ENCODE measurements around the gene SEMA6A.
"Not testable (repeated sequence)": the region's sequence is repeated elsewhere in the genome, so short reads cannot be mapped to it uniquely, and the experiment has no call there.

Gene SEMA6A

DNA sequence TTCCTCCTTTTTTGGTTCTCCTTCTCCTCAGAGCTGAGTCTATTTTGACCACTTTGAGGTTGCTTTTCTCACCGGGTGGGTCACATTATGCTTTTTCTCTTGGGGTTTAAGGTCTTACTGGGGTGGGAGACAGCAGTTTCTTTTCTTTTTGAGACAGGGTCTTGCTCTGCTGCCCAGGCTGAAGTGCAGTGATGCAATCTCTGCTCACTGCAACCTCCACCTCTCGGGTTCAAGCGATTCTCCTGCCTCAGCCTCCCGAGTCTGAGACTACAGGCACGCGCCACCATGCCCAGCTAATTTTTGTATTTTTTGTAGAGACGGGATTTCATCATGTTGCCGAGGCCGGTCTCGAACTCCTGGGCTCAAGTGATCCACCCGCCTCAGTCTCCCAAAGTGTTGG is 51.4 kb downstream of the SEMA6A start:
- DNase-seq (ENCODE audit: low read depth in 2 of 2), result not testable (repeated sequence)

DNA sequence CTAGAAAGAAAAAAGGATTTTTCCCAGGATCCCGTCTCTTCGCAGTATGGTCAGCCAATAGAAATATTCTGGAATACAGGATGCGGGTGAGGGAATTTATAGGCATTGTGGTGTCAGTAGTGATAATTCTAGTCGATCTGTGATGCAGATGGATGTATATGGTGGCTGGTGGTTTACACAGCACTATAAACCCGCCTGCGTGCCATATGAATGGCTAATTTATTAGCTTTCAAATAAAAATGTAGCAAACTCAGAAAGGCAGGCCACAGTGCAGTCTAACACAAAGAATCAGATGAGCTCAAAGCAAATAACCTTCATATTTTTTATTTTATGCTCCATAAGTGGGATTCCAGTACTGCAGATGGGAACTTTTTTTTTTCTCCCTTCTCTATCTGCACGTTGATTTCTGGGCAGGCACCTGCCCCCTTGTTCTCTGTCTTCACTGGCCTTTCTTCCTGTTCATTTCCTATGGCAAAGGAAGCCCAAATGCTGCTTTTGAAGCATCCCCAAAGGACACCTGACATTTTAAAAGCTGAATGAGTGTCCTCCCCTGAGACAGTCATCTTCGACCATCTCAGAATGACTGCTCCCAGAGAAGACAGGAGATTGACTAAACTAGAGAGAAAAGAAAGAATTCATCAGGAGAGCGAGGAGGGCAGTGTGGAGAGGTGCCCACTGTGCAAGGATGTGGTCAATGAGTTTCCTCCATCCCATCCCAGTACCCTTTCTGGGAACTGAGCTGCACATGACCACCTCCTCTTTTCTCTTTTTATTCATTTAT is 52.1 kb downstream of the SEMA6A start:
- DNase-seq (ENCODE audit: low read depth in 2 of 2), result no peak

DNA sequence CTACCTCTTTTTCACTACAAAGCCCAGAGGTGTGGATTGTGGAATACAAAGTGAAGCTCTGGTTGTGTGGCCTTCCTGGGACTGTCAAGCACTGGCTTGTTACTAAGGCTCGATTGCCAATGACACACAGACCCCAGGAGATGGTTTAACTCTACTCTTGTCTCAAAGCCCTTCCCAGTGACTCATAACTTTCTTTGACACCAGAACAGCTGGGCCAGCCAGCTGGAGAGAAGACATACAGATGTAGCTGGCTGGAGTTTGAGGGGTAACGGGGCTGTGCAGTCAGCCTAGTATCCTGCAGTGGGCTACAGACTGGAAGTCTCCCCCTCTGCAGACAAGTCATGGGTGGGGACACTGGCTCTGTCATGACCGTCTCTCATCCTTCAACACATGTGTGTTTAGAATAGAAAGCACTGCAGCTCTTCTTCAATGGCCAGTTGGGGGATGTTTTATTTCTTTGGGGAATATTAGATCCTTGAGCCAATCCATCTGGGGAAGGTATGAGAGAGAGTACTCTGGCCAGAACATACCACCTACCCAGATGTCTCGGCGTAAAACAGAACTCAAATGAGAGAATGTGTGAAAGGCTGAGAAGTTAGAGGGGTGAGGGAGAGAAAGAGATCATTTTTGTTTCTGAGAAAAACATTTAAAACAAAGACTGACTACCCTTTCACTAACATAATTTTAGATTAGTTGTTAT is 53.3 kb downstream of the SEMA6A start:
- no peak for DNase-seq (ENCODE audit: low read depth in 2 of 2)

DNA sequence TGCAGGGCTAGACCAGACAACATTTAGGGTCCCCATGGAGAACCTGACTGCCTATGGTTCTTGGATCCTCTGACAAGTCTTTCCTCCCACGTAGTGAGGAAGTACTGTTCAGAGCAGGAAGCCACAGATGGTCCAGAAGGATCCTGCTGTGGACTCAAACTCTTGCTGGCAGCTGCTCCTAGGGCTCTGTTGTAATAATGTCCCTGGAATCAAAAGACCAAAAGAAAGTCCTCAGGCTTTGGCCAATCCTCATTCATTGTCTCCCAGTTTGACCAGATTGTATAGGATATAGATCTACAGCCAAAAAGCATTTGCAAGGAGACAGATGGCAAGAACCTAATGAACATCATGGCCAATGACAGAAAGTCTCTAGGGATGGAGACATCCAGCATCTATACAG is 53.9 kb downstream of the SEMA6A start:
- no peak for DNase-seq (ENCODE audit: low read depth in 2 of 2)

DNA sequence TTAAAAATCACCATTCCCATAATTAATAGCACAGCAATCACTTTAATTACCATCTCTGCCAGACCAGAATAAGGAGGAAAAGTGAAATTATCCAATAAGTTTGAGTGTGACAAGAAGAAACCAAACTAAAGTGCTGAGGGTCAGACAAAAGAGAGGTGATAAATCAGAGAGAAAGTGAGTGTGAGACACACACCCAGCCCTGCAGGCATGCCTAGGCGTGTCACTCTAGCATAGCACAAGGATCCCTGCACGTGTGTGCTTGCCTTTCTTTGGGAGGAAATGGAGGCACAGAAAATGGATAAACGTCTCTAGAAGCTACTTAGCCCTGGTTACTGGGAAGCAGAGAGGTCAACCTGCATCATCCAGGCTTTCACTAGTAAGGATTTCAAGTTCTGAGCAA is 56.2 kb downstream of the SEMA6A start:
- no peak for DNase-seq (ENCODE audit: low read depth in 2 of 2)

DNA sequence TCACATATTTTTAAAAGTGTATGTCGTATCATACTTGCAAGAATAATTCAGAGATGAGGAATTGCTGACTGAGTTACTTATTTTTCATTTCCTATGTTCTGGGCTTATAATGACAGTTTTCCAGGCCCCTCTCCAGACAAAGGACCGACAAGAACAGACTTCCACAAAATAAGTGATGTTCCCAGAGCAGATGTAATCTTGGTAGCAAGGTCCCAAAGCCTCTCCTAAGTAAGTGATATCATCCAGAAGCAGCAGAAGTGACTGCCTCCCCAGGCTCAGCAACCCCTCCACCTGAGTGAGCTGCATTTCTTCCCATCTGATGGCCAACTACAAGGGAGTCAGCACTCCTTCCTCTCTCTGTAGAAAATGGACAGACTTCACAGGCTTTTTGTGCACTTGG is 57.1 kb downstream of the SEMA6A start:
- DNase-seq (ENCODE audit: low read depth in 2 of 2), result no peak

DNA sequence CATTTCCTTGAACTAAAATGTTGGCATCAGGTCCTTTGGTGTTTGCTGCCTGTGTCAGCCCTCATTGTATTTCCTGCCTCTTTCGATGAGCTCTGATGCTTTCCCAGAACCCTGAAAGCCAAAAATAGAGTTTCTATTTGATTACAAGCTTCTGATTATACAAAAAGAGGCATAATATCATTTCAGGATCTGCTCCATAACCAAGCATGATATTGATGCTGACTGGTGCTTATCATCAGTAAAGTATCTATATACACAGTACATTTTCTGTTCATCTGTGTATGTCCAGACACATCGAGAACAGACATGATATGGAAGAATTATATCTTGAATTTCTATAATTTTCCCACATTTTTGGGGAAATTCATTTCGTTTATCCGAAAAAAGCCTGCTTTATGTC is 58.6 kb downstream of the SEMA6A start:
- no peak for DNase-seq (ENCODE audit: low read depth in 2 of 2)

DNA sequence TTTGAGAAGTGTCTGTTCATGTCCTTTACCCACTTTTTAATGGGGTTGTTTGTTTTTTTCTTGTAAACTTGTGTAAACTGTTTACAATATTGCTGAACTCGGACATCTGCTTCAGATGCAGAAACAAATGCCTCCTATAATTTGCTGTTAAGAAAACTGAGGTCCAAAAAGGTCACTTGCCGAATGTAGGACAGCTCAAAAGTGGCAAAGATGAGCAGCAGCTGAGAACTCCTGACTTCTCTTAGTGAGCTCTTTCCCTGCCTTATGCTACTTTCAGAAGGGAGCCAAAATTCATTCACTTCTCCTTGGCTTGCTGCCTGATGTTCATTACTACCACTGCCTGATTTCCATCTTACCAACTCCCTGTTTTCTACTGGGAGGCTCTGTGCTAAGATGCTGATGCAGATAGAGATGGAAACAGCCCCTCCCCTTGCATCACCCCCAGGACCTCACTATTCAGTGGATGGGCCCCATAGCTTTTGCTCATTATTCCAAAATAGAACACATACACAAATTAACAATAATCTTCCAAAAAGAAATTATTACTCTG is 60.1 kb downstream of the SEMA6A start:
- DNase-seq (ENCODE audit: low read depth in 2 of 2), result no peak

DNA sequence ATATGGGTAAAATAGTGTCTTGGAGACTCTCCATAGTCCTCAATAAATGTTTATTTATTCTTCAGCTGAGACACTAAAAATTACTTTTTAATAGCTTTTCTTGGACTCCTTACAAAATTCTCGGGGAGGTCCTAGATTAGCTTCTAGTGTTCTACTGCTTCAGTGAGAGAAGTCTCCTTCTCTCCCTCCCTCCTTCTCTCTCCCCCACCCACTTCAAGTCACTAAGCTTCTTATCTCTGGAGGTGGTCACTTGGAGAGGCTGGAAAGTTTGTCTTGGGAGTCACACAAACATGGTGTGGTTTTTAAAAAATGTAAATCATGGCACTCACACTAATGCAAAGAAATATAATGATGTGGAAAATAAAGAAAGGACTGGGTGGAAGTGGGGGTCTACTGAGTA is 64.1 kb downstream of the SEMA6A start:
- DNase-seq (ENCODE audit: low read depth in 2 of 2), result no peak

DNA sequence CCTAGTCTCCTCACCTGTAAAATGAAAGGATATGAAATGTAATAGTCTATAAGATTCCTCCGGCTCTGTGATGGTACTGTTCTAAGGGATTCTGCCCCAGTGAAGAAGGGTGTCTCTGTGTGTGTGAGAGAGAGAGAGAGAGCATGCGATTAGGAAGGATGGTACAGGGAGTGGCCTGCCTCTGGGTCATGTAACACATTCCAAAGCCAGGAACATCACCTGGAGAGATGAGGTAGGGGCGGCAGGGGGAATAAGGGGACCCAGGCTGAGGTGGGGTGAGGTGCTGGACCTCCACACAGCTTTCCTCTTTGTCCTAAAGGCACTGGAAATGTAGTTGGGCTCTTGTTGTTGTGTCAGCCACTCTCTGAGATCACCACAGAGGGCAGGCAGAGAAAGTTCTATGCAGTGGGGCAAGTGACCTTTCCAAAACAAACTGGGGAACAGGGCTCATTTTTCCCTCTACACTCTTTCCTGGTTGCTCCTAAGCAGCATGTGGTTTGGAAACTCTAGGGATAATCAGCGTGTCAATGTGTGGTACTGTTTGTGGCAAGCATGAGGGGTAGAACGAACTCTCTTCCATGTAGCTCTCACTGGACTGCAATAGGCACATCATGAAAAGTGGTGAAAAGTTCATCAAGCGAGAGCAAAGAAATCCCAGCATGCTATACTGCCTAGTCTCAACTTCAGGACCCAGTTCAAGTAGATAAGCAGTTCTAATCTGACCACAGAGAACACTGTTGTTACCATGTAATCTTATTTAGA is 65.0 kb downstream of the SEMA6A start:
- no peak for DNase-seq (ENCODE audit: low read depth in 2 of 2)

DNA sequence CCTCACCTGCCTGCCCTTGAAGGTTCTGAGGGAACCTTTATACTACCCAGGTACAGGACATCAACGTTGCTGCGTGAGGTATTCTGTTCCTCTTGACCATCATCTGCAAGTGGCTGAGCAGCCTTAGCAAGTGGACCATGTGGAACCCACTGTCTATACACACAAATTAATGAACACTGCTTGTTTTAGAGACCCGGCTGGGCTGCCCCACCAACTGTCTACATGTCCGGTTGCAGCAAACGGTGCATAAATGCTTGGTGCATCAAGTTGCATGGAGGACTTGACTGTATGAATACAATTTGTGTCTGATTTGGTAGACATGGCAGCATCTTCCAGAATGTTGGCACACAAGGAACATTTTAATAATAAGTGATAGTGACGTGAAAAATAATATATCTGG is 65.8 kb downstream of the SEMA6A start:
- DNase-seq (ENCODE audit: low read depth in 2 of 2), result no peak

DNA sequence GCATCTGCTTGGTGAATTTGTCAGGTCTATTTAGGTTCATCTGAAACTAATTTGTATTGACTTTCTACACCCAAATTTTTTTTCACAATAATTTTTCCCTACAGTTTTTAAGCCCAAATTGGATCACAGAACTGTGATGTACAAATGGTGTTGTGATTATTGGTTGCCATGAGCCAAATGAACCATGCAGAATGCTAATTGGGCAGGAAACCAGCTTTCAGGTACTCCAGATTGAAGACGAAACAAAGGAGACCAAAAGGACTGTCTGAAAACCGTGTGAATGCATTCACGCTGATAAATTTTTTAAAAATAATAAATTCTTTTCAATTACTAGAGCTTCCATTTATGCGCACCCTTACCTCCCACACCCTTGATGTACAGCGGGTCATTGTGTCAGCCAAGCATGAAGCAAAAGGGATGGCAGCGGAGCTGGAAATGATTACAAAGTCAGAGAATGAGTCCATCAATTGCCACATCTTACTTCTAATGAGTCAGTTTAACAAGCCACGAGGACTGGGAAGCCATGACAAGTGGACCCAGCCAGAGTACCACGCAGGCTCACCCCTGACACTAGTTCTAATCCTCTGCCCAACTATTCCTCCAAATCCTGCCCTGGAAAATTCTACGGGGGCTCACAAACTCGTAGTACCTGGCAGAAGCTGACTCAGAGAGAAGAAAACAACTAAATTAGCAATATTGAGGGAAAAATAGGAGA is 66.5 kb downstream of the SEMA6A start:
- DNase-seq (ENCODE audit: low read depth in 2 of 2), result no peak

DNA sequence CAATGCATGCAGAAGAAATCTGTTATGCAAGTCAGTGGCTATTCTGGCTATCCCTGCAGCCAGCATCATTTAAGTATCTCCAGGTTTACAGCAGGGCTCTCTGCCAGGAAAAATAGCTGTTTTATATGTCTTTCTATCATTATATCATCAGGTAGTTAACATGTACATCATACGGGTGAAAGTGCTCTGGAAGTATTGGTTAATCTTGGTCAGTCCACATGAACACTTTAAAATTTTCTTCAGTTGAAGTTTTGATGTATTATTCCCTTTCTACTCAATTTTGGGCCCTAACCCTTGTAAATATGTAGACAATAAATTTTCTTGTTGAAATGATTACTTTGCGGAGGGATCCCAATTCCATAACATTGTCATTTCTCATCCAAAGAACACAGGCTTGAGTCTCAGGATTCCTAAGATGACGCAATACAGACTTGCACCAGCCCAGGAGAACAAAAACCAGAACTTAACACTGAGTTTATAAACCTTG is 67.5 kb downstream of the SEMA6A start:
- no peak for DNase-seq (ENCODE audit: low read depth in 2 of 2)

DNA sequence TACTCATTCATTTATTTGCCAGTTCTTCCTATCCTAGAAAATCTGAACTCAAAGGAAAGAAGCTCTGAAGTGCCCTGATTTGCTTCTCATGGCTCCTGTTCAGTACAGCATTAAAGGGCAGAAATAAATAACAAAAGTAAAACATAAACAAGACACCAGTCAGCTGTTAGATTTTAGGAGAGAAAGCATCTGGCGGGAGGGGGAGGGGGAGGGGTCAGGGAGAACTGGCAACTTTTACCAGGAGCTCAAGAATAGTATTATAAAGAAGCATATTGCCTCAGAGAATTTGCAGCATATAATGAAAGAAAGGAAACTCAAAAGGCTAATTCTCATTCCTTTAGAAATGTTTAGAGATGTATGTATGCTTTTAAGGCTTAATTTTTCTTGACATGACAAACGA is 68.1 kb downstream of the SEMA6A start:
- DNase-seq (ENCODE audit: low read depth in 2 of 2), result no peak

DNA sequence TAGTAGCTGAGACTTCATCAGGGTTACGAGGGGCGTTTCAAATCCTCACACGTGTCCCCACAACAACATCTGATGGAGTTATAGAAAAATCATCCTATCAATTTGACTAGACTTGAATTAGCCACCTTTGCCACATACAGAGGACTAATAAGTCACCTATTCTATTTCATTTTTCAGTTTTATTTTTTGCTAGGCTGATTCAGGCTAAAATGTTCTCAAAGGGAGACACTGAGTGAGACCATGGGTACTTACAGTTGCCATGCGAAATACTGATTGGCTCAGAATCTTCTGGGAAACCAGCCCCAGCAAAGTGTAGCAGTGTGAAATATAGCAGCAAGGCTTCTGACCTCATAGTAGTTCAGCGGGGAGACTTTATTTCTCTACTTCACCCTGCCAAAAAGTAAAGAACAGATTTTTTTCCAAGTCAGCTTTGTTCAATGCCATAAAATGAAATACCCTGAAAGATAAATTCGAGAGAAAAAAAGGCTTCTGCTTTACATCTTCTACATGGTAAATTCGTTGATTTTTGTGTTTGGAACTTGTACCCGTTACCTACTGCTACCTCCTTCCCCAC is 69.9 kb downstream of the SEMA6A start:
- DNase-seq (ENCODE audit: low read depth in 2 of 2), result no peak

DNA sequence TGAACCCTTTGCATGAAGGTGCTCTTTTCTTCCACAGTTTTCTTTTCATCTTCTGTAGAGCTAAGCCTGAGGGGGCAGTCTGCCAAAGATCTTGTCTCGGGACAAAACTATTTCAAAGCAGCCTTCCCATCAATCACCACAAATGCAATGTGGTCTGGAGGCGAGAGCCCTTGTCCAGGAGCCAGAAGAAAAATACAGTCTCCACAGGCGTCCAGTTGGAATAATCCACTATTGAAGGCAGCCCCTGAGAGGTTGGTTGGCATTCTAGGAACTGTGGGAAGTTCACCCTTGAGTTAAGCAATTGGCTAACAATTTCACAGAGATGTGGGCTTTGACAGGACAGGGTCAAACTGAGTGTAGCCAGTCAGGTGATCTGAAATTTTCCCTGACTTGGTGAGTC is 72.0 kb downstream of the SEMA6A start:
- no peak for DNase-seq (ENCODE audit: low read depth in 2 of 2)

DNA sequence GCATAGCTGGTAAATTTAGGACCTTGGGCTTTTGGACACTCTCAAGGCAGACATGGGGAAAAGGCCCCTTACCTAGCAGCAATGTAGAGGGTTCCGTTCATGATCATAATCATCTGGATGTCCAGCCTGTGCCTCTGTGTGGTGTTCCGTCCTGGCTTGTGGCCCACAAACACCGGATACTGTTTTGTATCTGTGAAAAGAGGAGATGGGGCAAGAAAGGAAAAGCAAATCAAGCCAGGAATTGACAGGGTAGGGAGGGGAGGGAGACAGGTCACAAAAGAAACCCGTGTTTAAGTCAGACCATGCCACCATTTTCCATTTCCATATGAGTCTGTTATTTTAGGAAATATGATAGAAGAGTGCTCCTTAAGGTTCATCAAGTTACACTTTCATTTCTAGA is 72.5 kb downstream of the SEMA6A start:
- DNase-seq (ENCODE audit: low read depth in 2 of 2), result no peak

DNA sequence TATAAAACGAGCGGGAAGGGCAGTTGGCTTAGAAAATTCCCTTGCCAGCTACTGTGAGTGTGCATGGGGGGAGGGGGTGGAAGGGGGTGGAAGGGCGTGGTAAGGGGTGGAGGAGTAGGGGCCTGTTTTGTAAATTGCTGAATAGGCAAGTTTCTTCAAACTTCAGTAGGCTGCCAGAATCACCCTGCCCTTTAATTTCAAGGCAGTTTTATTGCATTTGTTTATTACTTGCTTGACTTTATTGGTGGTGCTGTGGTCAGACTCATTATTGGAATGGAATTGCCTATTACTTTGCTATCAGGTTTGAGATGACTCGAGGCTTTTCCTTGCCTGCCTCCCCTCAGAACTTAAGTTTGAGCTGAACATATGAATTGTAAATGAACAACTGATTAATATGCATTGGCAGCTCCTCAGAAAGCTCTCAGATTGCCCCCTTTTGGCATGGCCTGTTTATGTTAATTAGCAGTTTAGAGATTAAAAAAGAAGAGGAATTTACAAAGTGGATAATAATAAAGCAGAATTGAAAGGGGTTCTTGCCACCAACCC is 76.0 kb downstream of the SEMA6A start:
- no peak for DNase-seq (ENCODE audit: low read depth in 2 of 2)

DNA sequence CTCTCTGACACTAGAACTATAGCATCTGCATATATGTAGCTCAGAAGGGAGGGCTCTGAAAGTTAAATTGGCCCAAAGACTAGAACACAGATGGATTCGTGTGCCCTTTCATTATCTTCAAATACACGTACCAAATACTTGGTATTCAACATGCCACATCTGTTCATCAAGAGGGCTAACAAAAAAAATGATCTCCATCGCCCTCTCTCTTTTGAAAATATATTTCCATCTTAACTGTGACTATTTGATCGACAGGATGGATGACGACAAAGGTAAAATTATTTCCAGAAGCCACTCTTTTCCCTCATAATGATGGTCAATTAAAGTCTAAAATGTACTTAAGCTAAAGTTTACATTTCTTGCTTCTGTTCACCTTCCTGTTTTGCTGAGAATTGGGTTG is 77.0 kb downstream of the SEMA6A start:
- DNase-seq (ENCODE audit: low read depth in 2 of 2), result no peak

DNA sequence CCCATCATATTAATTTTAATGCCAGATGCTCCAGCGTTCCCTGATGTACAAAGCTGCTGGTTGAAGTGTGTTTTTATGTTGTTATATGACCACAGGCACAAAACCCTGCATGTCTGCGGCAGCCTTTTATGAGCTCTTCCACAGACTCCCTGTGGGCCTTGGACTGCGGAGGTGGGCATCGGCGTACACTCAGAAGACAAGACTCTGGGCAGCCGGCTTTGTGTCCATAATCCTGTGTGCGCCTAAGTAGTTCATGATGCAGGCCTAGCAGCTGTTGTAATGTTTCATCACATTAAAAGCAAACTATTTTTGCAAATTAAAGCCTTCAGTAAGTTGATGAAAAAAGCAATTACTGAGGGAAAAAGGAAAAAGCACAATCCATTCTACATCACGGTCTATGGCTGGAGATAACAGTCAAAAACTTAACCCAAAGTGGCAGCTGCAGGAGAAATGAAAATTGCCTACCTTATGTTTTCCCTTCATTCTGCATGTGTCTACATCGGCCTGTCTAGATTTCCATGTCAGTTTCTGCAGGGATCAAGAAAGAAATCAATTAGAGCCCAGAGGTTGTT is 78.8 kb downstream of the SEMA6A start:
- DNase-seq (ENCODE audit: low read depth in 2 of 2), result no peak

Data from stimulated activated CD8-positive, alpha-beta memory T cell treated with anti-CD3 and anti-CD28 coated beads, Interleukin-15, amount 100 ng/mL, for 48 hours (primary cell).